ENCODE measurements around the gene PAX7. TPM values are rescaled to one million over a fixed set of nuclear protein-coding genes. Genes with fewer than 3 reads are reported as not detected.

The PAX7 gene
- polyA plus RNA-seq, 1 of the 3 experiments (the other 2 are of a cell fraction), result not detected

DNA sequence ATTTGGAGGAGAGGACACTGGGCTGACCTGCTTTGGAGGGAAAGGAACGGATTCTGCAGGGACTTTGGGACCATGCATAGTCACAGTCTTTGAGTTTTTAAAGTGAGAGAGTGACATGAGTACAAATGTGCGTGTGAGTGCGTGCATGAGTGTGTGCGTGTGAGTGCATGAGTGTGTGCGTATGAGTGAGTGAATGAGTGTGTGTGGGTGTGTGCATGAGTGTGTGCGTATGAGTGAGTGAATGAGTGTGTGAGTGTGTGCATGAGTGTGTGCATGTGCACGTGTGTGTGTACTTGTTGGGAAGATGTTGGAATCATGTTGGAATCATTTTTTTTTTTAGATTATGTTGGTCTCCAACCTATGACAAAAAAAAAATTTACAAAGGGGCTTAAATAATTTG is 70.5 kb downstream of the PAX7 start:
- no peak for DNase-seq
- no peak overlapping the region for H2AFZ ChIP-seq (ENCODE audit: low read depth)
- no peaks in the 10 kb centered on the region for H3F3A ChIP-seq (replicated peaks; ENCODE audit: insufficient read depth)
- no peaks in the 10 kb centered on the region for H3K79me2 ChIP-seq (ENCODE audit: insufficient read depth)
- no peak overlapping the region for H3K4me3 ChIP-seq (ENCODE audit: low read depth in 2 of 2, low read length in 1 of 2)
- H3K9me3 ChIP-seq, result no peaks in the 10 kb centered on the region
- H3K4me2 ChIP-seq, result no peak overlapping the region
- H3K9me2 ChIP-seq, result no peaks in the 10 kb centered on the region
- no peaks in the 10 kb centered on the region for H4K20me1 ChIP-seq (ENCODE audit: insufficient read depth)
- no peak overlapping the region for H3K27ac ChIP-seq (ENCODE audit: low read depth in 2 of 2, low read length in 1 of 2)
- no peaks in the 10 kb centered on the region for H3K27me3 ChIP-seq (ENCODE audit: insufficient read depth)
- peaks cover 0 to 2% of the 10 kb centered on the region in 2 experiments; a peak in 1 of 4 replicates for H3K4me1 ChIP-seq (ENCODE audit: control insufficient read depth in 1 of 2, insufficient read depth in 2 of 2, low read depth in 1 of 2, low read length in 1 of 2)
- WGBS (ENCODE audit: low lambda C conversion rate), result 55% methylated on average over 7 of the region's 7 CpGs
- TF ChIP-seq SMC3 (IDR thresholded peaks at IDR 0.05; ENCODE audit: low read depth, low read length), result no peak
- no peak for TF ChIP-seq EP300 (IDR thresholded peaks at IDR 0.05; ENCODE audit: borderline replicate concordance in 1 of 2, low read depth in 1 of 2, low read length in 1 of 2)
- TF ChIP-seq, protein P1, sequence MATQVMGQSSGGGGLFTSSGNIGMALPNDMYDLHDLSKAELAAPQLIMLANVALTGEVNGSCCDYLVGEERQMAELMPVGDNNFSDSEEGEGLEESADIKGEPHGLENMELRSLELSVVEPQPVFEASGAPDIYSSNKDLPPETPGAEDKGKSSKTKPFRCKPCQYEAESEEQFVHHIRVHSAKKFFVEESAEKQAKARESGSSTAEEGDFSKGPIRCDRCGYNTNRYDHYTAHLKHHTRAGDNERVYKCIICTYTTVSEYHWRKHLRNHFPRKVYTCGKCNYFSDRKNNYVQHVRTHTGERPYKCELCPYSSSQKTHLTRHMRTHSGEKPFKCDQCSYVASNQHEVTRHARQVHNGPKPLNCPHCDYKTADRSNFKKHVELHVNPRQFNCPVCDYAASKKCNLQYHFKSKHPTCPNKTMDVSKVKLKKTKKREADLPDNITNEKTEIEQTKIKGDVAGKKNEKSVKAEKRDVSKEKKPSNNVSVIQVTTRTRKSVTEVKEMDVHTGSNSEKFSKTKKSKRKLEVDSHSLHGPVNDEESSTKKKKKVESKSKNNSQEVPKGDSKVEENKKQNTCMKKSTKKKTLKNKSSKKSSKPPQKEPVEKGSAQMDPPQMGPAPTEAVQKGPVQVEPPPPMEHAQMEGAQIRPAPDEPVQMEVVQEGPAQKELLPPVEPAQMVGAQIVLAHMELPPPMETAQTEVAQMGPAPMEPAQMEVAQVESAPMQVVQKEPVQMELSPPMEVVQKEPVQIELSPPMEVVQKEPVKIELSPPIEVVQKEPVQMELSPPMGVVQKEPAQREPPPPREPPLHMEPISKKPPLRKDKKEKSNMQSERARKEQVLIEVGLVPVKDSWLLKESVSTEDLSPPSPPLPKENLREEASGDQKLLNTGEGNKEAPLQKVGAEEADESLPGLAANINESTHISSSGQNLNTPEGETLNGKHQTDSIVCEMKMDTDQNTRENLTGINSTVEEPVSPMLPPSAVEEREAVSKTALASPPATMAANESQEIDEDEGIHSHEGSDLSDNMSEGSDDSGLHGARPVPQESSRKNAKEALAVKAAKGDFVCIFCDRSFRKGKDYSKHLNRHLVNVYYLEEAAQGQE (IDR thresholded peaks at IDR 0.05; ENCODE audit: low read depth, low read length), result no peak
- no peak for TF ChIP-seq RFX5 (IDR thresholded peaks at IDR 0.05; ENCODE audit: low read length)
- TF ChIP-seq YY1 (IDR thresholded peaks at IDR 0.05; ENCODE audit: low read depth), result no peak
- TF ChIP-seq TEAD4 (IDR thresholded peaks at IDR 0.05; ENCODE audit: borderline replicate concordance, insufficient read depth), result no peak
- no peak for TF ChIP-seq FOSL2 (IDR thresholded peaks at IDR 0.05; ENCODE audit: borderline replicate concordance, low read depth)
- no peak for TF ChIP-seq RCOR1 (IDR thresholded peaks at IDR 0.05; ENCODE audit: low read length)
- TF ChIP-seq, protein P2, sequence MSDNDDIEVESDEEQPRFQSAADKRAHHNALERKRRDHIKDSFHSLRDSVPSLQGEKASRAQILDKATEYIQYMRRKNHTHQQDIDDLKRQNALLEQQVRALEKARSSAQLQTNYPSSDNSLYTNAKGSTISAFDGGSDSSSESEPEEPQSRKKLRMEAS (IDR thresholded peaks at IDR 0.05; ENCODE audit: low read depth), result no peak
- no peak for TF ChIP-seq POLR2AphosphoS5 (IDR thresholded peaks at IDR 0.05; ENCODE audit: low read depth, low read length)
- no peak for TF ChIP-seq TAF1 (IDR thresholded peaks at IDR 0.05; ENCODE audit: borderline replicate concordance, low read depth, low read length)
- TF ChIP-seq GABPA (IDR thresholded peaks at IDR 0.05; ENCODE audit: low read depth), result no peak
- TF ChIP-seq, protein P3, sequence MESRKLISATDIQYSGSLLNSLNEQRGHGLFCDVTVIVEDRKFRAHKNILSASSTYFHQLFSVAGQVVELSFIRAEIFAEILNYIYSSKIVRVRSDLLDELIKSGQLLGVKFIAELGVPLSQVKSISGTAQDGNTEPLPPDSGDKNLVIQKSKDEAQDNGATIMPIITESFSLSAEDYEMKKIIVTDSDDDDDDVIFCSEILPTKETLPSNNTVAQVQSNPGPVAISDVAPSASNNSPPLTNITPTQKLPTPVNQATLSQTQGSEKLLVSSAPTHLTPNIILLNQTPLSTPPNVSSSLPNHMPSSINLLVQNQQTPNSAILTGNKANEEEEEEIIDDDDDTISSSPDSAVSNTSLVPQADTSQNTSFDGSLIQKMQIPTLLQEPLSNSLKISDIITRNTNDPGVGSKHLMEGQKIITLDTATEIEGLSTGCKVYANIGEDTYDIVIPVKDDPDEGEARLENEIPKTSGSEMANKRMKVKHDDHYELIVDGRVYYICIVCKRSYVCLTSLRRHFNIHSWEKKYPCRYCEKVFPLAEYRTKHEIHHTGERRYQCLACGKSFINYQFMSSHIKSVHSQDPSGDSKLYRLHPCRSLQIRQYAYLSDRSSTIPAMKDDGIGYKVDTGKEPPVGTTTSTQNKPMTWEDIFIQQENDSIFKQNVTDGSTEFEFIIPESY (IDR thresholded peaks at IDR 0.05; ENCODE audit: borderline replicate concordance, low read depth), result no peak
- no peak overlapping the region for H3K9ac ChIP-seq
- no peaks in the 10 kb centered on the region for H3K36me3 ChIP-seq (replicated peaks in 1 of 2; ENCODE audit: control insufficient read depth in 1 of 2, insufficient read depth in 2 of 2, low read length in 1 of 2)
- ChIA-PET CTCF (interaction anchor here (0.7 kb wide), 1 partner anchor 174 kb away, joined by 3 read pairs; no protein-coding TSS in a partner anchor), POLR2A (no interaction called here)

All from SK-N-SH (cell line).